ENCODE measurements around the gene MYBBP1A. TPM values are rescaled to one million over a fixed set of nuclear protein-coding genes. Genes with fewer than 3 reads are reported as not detected.
A peak's percentile ranks its signal among the peaks of the same experiment; 100 is the strongest.

Gene MYBBP1A
- total and polyA plus RNA-seq, 2 of the 13 experiments (the other 11 are each of a cell fraction or from before 2014, with no cell fraction given), result 18.6 to 54.8 TPM

- TF ChIP-seq, protein P1, sequence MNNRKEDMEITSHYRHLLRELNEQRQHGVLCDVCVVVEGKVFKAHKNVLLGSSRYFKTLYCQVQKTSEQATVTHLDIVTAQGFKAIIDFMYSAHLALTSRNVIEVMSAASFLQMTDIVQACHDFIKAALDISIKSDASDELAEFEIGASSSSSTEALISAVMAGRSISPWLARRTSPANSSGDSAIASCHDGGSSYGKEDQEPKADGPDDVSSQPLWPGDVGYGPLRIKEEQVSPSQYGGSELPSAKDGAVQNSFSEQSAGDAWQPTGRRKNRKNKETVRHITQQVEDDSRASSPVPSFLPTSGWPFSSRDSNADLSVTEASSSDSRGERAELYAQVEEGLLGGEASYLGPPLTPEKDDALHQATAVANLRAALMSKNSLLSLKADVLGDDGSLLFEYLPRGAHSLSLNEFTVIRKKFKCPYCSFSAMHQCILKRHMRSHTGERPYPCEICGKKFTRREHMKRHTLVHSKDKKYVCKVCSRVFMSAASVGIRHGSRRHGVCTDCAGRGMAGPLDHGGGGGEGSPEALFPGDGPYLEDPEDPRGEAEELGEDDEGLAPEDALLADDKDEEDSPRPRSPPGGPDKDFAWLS (CRISPR knock-in tag; IDR thresholded peaks at IDR 0.05; ENCODE audit: borderline replicate concordance), result no peak
- TF ChIP-seq SKIL (CRISPR knock-in tag; IDR thresholded peaks at IDR 0.05; ENCODE audit: borderline replicate concordance) (no peak), RBM22 (optimal IDR thresholded peaks at IDR 0.05; ENCODE audit: low read length) (no peak), ZNF513 (CRISPR knock-in tag; conservative IDR thresholded peaks at IDR 0.05) (no peak), FOXC1 (CRISPR knock-in tag; IDR thresholded peaks at IDR 0.05; ENCODE audit: borderline replicate concordance) (peak; percentile 88; the same call in 1 of the 2 replicates), FOXM1 (CRISPR knock-in tag; IDR thresholded peaks at IDR 0.05) (0 out of 2 replicates have a peak, but pooled peaks have one; percentile 40), HMG20A (CRISPR knock-in tag; IDR thresholded peaks at IDR 0.05; ENCODE audit: borderline replicate concordance) (no peak), AGO2 (optimal IDR thresholded peaks at IDR 0.05; ENCODE audit: low read depth, low read length) (no peak), SRSF1 (optimal IDR thresholded peaks at IDR 0.05; ENCODE audit: low read depth, low read length) (no peak), ZNF614 (CRISPR knock-in tag; IDR thresholded peaks at IDR 0.05; ENCODE audit: borderline replicate concordance) (peak; percentile 58; the same call in 1 of the 2 replicates), DNMT3B (CRISPR knock-in tag; conservative IDR thresholded peaks at IDR 0.05) (peak; percentile 99), SMARCE1 (IDR thresholded peaks at IDR 0.05; ENCODE audit: borderline replicate concordance) (no peak), PHB2 (IDR thresholded peaks at IDR 0.05; ENCODE audit: partially characterized antibody) (no peak), MXD4 (CRISPR knock-in tag; IDR thresholded peaks at IDR 0.05) (peak; percentile 94)
- TF ChIP-seq, protein P2, sequence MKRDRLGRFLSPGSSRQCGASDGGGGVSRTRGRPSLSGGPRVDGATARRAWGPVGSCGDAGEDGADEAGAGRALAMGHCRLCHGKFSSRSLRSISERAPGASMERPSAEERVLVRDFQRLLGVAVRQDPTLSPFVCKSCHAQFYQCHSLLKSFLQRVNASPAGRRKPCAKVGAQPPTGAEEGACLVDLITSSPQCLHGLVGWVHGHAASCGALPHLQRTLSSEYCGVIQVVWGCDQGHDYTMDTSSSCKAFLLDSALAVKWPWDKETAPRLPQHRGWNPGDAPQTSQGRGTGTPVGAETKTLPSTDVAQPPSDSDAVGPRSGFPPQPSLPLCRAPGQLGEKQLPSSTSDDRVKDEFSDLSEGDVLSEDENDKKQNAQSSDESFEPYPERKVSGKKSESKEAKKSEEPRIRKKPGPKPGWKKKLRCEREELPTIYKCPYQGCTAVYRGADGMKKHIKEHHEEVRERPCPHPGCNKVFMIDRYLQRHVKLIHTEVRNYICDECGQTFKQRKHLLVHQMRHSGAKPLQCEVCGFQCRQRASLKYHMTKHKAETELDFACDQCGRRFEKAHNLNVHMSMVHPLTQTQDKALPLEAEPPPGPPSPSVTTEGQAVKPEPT (CRISPR knock-in tag; IDR thresholded peaks at IDR 0.05; ENCODE audit: low read depth), result 0 out of 2 replicates have a peak, but pooled peaks have one; percentile 43
- TF ChIP-seq, protein P3, sequence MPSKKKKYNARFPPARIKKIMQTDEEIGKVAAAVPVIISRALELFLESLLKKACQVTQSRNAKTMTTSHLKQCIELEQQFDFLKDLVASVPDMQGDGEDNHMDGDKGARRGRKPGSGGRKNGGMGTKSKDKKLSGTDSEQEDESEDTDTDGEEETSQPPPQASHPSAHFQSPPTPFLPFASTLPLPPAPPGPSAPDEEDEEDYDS (CRISPR knock-in tag; IDR thresholded peaks at IDR 0.05), result peak; percentile 53
Observed at GRCh38 chr17:4492721-4493561, 62.2 kb downstream of the MYBBP1A start (continued).
